ENCODE measurements around the gene PARM1.

The PARM1 gene

GRCh38 chr4:74958881-74959280, 26.0 kb downstream of the PARM1 start:
- peaks cover 11% of the 10 kb centered on the region for H3K4me1 ChIP-seq (ENCODE audit: low read length)
- no peak for DNase-seq
- H3K27ac ChIP-seq (ENCODE audit: low read length) = no peak overlapping the region
- H3K36me3 ChIP-seq (replicated peaks; ENCODE audit: insufficient read depth, low read length) = no peaks in the 10 kb centered on the region
- H3K9ac ChIP-seq (ENCODE audit: low read length) = no peak overlapping the region
- no peaks in the 10 kb centered on the region for H3K27me3 ChIP-seq (replicated peaks; ENCODE audit: insufficient read depth, low read length)
- H3K4me3 ChIP-seq (ENCODE audit: low read length) = no peak overlapping the region
- H3K4me2 ChIP-seq (ENCODE audit: low read depth, low read length) = no peak overlapping the region
- no peak overlapping the region for H2AFZ ChIP-seq (ENCODE audit: low read length)
- H3F3A ChIP-seq (ENCODE audit: insufficient read depth, low read length) = peaks cover 7% of the 10 kb centered on the region; the same call in 1 of the 2 replicates
- H3K79me2 ChIP-seq (ENCODE audit: low read length) = peaks cover 50% of the 10 kb centered on the region
- no peak for TF ChIP-seq EZH2 (optimal IDR thresholded peaks at IDR 0.05; ENCODE audit: low read depth, low read length)
- no peak for TF ChIP-seq EZH2phosphoT487 (IDR thresholded peaks at IDR 0.05; ENCODE audit: low read length)
- TF ChIP-seq CTCF (IDR thresholded peaks at IDR 0.05; ENCODE audit: low read length) = no peak
- H3K9me2 ChIP-seq (replicated peaks; ENCODE audit: insufficient read depth, low read length) = no peaks in the 10 kb centered on the region
- no peaks in the 10 kb centered on the region for H3K9me3 ChIP-seq (replicated peaks; ENCODE audit: insufficient read depth, low read length)
- H4K20me1 ChIP-seq (ENCODE audit: insufficient read depth, low read length) = no peaks in the 10 kb centered on the region

- Histone ChIP-seq H3K4me3 (ENCODE audit: low read length) (no peak overlapping the region), H3K9ac (ENCODE audit: low read length) (no peak overlapping the region), H3K27me3 (replicated peaks; ENCODE audit: insufficient read depth, low read length) (no peaks in the 10 kb centered on the region), H3K4me2 (ENCODE audit: low read depth, low read length) (no peak overlapping the region), H4K20me1 (ENCODE audit: insufficient read depth, low read length) (no peaks in the 10 kb centered on the region), H2AFZ (ENCODE audit: low read length) (no peak overlapping the region), H3F3A (ENCODE audit: insufficient read depth, low read length) (peaks cover 7% of the 10 kb centered on the region; the same call in 1 of the 2 replicates), H3K36me3 (replicated peaks; ENCODE audit: insufficient read depth, low read length) (0 out of 2 replicates have a peak, but pooled peaks cover 4% of the 10 kb centered on the region), H3K79me2 (ENCODE audit: low read length) (peaks cover 37% of the 10 kb centered on the region), H3K27ac (ENCODE audit: low read length) (no peak overlapping the region), H3K9me2 (replicated peaks; ENCODE audit: insufficient read depth, low read length) (no peaks in the 10 kb centered on the region), H3K9me3 (replicated peaks; ENCODE audit: insufficient read depth, low read length) (no peaks in the 10 kb centered on the region), H3K4me1 (ENCODE audit: low read length) (peaks cover 11% of the 10 kb centered on the region)
- TF ChIP-seq CTCF (IDR thresholded peaks at IDR 0.05; ENCODE audit: low read length) = no peak
- no peak for TF ChIP-seq EZH2phosphoT487 (IDR thresholded peaks at IDR 0.05; ENCODE audit: low read length)
- no peak for TF ChIP-seq EZH2 (optimal IDR thresholded peaks at IDR 0.05; ENCODE audit: low read depth, low read length)
- DNase-seq = no peak
Measured at GRCh38 chr4:74961230-74961629, 28.3 kb downstream of the PARM1 start.

GRCh38 chr4:74962584-74962983, 29.7 kb downstream of the PARM1 start:
- H2AFZ ChIP-seq (ENCODE audit: low read length) = no peak overlapping the region
- no peak overlapping the region for H3K4me2 ChIP-seq (ENCODE audit: low read depth, low read length)
- H3K79me2 ChIP-seq (ENCODE audit: low read length) = peaks cover 39% of the 10 kb centered on the region
- DNase-seq = peak; percentile 28
- H3K9ac ChIP-seq (ENCODE audit: low read length) = no peak overlapping the region
- no peak overlapping the region for H3K4me3 ChIP-seq (ENCODE audit: low read length)
- H3F3A ChIP-seq (ENCODE audit: insufficient read depth, low read length) = peaks cover 7% of the 10 kb centered on the region; the same call in 1 of the 2 replicates
- H3K9me3 ChIP-seq (replicated peaks; ENCODE audit: insufficient read depth, low read length) = no peaks in the 10 kb centered on the region
- H3K27ac ChIP-seq (ENCODE audit: low read length) = no peak overlapping the region
- no peaks in the 10 kb centered on the region for H3K9me2 ChIP-seq (replicated peaks; ENCODE audit: insufficient read depth, low read length)
- H3K4me1 ChIP-seq (ENCODE audit: low read length) = peaks cover 11% of the 10 kb centered on the region
- H4K20me1 ChIP-seq (ENCODE audit: insufficient read depth, low read length) = no peaks in the 10 kb centered on the region
- TF ChIP-seq EZH2phosphoT487 (IDR thresholded peaks at IDR 0.05; ENCODE audit: low read length) (no peak), EZH2 (optimal IDR thresholded peaks at IDR 0.05; ENCODE audit: low read depth, low read length) (no peak), CTCF (IDR thresholded peaks at IDR 0.05; ENCODE audit: low read length) (no peak)
- 0 out of 2 replicates have a peak, but pooled peaks cover 4% of the 10 kb centered on the region for H3K36me3 ChIP-seq (replicated peaks; ENCODE audit: insufficient read depth, low read length)
- no peaks in the 10 kb centered on the region for H3K27me3 ChIP-seq (replicated peaks; ENCODE audit: insufficient read depth, low read length)

Measured in MM.1S (cell line).